Measurements from ENCODE around the gene GNG14. TPM values are rescaled to one million over a fixed set of nuclear protein-coding genes. Genes with fewer than 3 reads are reported as not detected.

The GNG14 gene
- total and polyA plus RNA-seq, 2 of the 13 experiments (the other 11 are each of a cell fraction or from before 2014, with no cell fraction given) = not detected

DNA sequence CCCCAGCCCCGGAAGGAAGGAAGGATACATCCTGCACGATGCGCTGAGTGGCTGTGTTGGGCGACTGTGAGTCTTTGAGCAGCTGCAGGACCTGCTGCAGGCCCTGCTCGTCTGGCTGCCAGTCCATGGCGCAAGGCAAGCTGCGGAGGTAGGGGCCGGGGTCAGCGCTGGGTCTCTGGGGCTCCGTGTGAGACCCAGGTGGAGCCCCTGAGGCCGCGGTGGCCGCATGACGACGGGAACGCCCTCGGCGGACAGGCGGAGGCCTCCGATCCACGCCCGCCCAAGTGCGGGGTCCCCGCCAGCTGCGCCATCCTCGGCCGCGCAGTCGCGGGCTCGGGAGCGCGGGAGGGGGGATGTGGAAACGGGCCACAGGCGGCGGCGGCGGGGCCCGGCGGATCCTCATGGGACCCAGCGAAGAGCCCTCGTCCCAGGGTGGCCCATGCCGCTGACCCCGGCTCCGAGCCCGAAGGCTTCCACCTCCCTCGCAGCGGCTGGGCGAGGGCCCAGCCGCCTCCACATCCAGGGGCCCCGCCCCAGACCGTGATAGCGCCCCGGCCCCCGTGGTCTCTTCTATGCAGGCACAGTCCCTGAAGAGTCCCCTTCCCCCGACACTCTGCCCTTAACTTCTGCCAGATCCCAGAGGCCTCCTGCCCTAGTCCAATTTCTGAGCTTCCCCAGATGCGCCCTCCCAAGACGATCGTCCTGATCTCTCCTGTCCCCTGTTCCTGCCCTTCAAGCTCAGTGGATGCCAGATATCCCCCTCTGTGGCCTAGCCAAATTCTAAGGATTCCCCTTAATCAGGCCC is 33.3 kb downstream of the GNG14 start (continued):
- TF ChIP-seq ZNF260 (CRISPR knock-in tag; IDR thresholded peaks at IDR 0.05; ENCODE audit: borderline replicate concordance, low read depth) = no peak
- TF ChIP-seq, protein P1, sequence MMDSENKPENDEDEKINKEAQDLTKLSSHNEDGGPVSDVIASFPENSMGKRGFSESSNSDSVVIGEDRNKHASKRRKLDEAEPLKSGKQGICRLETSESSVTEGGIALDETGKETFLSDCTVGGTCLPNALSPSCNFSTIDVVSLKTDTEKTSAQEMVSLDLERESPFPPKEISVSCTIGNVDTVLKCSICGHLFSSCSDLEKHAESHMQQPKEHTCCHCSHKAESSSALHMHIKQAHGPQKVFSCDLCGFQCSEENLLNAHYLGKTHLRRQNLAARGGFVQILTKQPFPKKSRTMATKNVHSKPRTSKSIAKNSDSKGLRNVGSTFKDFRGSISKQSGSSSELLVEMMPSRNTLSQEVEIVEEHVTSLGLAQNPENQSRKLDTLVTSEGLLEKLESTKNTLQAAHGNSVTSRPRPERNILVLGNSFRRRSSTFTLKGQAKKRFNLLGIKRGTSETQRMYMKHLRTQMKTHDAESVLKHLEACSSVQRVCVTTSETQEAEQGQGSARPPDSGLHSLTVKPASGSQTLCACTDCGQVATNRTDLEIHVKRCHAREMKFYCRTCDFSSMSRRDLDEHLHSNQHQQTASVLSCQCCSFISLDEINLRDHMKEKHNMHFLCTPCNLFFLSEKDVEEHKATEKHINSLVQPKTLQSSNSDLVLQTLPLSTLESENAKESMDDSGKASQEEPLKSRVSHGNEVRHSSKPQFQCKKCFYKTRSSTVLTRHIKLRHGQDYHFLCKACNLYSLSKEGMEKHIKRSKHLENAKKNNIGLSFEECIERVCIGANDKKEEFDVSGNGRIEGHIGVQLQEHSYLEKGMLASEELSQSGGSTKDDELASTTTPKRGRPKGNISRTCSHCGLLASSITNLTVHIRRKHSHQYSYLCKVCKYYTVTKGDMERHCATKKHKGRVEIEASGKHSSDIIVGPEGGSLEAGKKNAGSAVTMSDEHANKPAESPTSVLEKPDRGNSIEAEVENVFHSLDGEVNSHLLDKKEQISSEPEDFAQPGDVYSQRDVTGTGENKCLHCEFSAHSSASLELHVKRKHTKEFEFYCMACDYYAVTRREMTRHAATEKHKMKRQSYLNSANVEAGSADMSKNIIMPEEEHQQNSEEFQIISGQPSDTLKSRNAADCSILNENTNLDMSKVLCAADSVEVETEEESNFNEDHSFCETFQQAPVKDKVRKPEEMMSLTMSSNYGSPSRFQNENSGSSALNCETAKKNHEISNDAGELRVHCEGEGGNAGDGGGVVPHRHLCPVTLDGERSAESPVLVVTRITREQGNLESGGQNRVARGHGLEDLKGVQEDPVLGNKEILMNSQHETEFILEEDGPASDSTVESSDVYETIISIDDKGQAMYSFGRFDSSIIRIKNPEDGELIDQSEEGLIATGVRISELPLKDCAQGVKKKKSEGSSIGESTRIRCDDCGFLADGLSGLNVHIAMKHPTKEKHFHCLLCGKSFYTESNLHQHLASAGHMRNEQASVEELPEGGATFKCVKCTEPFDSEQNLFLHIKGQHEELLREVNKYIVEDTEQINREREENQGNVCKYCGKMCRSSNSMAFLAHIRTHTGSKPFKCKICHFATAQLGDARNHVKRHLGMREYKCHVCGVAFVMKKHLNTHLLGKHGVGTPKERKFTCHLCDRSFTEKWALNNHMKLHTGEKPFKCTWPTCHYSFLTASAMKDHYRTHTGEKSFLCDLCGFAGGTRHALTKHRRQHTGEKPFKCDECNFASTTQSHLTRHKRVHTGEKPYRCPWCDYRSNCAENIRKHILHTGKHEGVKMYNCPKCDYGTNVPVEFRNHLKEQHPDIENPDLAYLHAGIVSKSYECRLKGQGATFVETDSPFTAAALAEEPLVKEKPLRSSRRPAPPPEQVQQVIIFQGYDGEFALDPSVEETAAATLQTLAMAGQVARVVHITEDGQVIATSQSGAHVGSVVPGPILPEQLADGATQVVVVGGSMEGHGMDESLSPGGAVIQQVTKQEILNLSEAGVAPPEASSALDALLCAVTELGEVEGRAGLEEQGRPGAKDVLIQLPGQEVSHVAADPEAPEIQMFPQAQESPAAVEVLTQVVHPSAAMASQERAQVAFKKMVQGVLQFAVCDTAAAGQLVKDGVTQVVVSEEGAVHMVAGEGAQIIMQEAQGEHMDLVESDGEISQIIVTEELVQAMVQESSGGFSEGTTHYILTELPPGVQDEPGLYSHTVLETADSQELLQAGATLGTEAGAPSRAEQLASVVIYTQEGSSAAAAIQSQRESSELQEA (CRISPR knock-in tag; IDR thresholded peaks at IDR 0.05; ENCODE audit: not compliant biosample characterization) = peak; percentile 15
- TF ChIP-seq MYPOP (CRISPR knock-in tag; IDR thresholded peaks at IDR 0.05) = no peak
- 0 out of 2 replicates have a peak, but pooled peaks have one; percentile 44 for TF ChIP-seq SRY (CRISPR knock-in tag; IDR thresholded peaks at IDR 0.05)
- TF ChIP-seq SMAD3 (CRISPR knock-in tag; IDR thresholded peaks at IDR 0.05) = no peak
- peak; percentile 42; the same call in 1 of the 2 replicates for TF ChIP-seq RXRA (CRISPR knock-in tag; IDR thresholded peaks at IDR 0.05)
- peak; percentile 62 for TF ChIP-seq RBFOX2 (IDR thresholded peaks at IDR 0.05; ENCODE audit: low read depth, low read length)
- TF ChIP-seq ZNF773 (CRISPR knock-in tag; IDR thresholded peaks at IDR 0.05; ENCODE audit: borderline replicate concordance) = no peak
- no peak for TF ChIP-seq HNF4A (CRISPR knock-in tag; IDR thresholded peaks at IDR 0.05)
- no peak for TF ChIP-seq MTERF4 (CRISPR knock-in tag; IDR thresholded peaks at IDR 0.05)
- peak; percentile 22; the same call in 1 of the 2 replicates for TF ChIP-seq GABPB1 (CRISPR knock-in tag; IDR thresholded peaks at IDR 0.05)
- TF ChIP-seq YEATS4 (CRISPR knock-in tag; IDR thresholded peaks at IDR 0.05; ENCODE audit: borderline replicate concordance) = peak; percentile 40; the same call in 1 of the 2 replicates
- TF ChIP-seq, protein P2, sequence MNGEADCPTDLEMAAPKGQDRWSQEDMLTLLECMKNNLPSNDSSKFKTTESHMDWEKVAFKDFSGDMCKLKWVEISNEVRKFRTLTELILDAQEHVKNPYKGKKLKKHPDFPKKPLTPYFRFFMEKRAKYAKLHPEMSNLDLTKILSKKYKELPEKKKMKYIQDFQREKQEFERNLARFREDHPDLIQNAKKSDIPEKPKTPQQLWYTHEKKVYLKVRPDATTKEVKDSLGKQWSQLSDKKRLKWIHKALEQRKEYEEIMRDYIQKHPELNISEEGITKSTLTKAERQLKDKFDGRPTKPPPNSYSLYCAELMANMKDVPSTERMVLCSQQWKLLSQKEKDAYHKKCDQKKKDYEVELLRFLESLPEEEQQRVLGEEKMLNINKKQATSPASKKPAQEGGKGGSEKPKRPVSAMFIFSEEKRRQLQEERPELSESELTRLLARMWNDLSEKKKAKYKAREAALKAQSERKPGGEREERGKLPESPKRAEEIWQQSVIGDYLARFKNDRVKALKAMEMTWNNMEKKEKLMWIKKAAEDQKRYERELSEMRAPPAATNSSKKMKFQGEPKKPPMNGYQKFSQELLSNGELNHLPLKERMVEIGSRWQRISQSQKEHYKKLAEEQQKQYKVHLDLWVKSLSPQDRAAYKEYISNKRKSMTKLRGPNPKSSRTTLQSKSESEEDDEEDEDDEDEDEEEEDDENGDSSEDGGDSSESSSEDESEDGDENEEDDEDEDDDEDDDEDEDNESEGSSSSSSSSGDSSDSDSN (CRISPR knock-in tag; IDR thresholded peaks at IDR 0.05) = peak; percentile 67; the same call in 1 of the 2 replicates
- TF ChIP-seq TAF1 (CRISPR knock-in tag; IDR thresholded peaks at IDR 0.05) = peak; percentile 25; the same call in 1 of the 2 replicates
